ENCODE measurements around the gene ATXN10.

ATXN10 gene

DNA sequence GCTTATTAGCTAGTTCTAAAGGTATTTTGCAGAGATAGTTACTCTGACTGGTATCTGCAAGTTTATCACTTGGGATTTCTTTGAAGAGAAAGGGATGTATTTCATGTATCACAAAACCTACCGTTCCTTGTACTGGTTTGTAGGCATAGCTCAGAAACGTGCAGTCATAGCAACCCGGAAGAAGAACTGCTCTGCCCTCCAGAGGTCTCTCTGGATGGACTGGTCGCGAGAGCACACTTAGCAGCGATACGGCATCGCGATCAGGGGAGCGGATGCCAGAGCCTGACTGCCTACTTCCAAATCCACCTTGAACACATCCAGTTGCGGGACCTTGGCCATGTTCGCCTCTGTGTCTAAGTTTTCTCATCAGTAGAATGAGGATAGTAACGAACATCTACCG, 162.0 kb downstream of the ATXN10 start:
- DNase-seq, result no peak

DNA sequence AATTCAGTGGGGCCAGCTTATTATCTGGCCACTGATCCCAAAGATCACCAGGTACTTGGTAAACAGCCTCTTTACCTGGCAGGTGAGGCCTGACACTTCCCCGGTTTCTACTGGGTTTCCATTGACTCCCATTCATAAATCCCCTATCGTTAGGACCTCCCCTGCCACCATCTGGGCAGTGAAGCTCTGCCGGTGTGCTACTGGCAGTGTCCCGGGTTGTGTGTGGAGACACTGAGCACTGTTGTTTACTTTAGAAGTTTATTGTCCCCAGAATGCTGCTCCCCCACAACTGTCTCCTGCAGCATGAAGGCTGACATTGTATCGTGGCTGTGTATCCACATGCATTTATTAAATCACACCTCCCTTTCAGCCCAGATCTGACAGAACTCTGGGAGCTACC, 162.6 kb downstream of the ATXN10 start:
- DNase-seq, result no peak

DNA sequence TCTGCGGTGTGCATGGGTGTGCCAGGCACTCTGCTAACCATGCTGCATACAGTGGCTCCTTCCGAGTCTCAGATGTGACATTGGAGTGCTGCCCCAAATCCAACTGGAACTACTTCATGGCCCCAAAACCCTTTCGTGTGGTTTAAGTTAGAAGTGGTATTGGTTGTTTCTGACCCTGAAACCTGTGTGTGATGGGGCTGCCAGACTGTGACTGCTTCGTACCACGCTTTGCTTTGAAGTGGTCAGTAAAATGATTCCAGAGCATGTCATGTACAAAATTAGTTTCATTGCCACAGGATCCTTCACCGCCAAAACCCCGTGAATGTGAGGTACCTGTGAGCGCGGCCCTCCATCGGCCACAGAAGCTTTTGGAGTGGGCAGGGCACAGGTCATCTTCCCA, 163.2 kb downstream of the ATXN10 start:
- DNase-seq, result no peak

DNA sequence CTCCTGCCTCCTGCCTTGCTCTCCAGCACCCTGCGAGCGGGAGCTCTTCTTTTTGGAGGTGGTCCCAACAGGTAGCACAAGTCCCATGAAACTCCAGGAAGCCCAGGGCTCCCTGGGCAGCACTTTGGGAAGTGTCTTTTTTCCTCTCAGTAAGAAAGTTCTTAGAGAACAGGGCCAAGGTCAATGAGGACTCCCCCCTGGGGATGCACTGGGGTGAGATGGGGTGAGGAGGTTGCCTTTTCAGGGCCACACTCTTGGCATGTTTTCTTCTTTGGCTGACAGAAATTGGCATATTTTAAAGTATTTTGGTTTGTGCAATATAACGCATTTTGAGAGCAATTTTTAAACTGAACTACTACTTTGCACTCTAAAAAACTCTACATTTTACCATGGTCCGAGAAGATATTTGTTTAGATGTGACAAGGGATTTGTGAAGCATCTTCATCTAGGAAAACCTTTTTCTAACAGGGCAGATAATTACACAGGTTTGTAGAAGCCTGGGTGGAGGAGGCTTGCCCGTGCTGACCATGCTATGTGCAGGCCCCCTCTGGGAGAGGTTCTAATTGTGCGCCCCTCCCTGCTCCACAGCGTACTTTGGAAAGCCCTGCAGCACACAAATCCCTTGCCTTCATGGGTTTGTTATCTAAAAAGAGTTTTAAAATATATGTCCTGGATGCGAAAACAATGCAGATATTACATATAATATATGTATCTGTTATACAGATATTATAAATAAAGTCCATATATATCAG, 165.0 kb downstream of the ATXN10 start:
- DNase-seq, result no peak

DNA sequence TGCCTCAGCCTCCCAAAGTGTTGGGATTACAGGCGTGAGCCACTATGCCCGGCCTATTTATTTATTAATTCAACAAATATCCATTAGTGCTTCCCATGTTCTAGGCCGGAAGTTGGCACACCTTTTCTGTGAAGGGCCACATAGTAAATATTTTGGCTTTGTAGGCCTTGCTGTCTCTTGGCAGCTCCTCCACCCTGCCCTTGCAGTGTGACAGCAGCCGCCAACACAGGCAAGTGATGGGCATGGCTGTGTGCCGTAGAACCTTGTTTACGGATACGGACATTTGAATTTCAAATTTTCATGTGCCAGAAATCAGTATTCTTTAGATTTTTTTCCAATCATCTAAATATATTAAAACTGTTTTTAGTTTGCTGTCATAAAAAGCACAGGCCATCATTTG, 165.9 kb downstream of the ATXN10 start:
- DNase-seq, result no peak

DNA sequence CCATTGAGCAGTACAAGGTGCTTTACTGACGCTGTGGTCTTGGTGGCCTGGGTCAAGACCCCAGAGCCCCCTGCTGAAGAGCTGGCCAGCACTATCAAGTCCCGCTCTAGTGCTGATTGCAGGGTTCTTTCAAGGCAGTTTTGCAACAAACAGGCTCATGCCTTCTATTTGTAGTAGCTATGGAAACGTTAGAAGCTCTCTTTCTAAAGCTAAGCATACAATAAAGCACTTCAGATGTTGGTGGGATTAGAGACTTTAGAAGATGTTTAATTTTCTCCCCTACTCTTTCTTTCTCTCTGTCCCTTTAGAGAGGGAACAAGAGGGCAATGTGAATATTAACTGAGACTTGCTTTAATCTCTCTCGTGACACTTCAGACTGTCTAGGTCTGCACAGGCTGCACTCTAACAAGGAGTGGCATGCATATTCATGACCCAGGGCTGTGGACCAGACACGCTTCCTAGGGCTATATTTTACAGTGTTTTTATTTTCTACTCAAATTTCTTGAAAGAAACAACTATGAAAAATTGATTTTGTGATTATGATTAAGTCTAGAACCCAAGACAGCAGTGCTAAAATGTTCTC, 166.8 kb downstream of the ATXN10 start:
- DNase-seq, result no peak

DNA sequence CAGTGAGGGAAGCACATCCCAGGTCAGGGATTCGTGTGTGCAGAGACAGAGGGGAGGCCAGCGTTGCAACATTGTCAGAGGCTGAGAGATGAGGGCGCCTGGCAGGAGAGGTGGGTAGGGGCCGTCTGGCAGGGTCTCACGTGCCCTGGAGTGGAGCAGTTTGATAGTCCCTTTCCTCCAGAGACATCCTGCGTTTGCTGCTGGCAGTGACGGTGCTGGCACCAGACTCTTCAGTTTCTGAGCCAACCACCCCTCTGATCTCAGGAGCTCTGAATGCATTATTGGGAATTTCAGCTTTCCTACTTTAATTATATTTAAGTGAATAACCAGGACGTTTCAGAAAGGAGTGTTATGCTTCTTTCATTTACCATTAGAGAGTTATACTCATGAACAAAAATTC, 168.8 kb downstream of the ATXN10 start:
- no peak for DNase-seq

DNA sequence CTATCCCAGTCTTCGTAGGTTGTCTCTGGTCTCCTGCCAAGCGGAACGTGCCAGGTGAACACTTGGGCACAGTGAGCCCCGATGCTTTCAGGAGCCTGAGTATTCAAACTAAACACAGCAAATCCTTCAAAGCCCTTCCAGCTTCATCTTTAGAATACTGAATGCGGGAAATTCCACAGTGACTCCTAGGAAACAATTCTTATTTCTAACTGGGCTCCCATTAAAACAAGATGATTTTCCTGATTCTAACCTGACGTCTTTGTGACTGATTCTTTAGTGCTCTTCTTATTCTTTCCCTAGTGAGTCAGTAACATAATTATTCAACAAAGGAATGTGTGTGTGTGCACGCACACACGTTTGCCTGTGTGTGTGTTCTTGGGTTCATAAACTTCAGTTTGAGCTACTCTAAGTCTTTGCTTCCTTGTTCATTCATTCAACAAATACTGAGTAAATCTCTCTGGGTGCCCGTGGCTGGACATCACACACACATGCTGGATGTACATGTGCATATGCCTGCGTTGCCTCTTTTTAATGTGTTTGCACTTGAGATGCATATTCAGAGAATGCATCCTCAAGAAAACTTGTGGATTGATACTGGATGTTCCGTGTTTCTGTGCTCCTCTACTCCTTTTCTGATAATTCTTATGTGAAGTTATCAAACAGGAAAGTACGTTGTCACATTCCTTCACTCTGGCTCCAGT, 170.8 kb downstream of the ATXN10 start:
- no peak for DNase-seq

DNA sequence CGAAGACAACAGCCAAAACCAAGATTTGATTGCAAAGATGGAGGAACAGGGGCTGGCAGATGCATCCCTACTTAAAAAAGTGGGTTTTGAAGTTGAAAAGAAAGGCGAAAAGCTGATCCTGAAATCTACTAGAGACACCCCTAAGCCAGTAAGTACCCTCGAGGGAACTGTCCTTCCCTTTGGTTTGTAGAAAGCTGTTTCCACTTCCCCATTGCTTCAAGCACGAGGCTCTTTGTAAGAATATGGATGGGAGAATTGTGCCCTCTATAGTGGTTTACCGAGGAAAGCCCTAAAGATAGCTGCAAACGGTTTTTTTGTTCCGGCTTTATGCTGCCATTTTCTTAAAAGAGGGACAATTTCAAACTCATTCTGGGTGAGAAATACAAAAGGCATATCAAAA, 171.4 kb downstream of the ATXN10 start:
- DNase-seq, result no peak

DNA sequence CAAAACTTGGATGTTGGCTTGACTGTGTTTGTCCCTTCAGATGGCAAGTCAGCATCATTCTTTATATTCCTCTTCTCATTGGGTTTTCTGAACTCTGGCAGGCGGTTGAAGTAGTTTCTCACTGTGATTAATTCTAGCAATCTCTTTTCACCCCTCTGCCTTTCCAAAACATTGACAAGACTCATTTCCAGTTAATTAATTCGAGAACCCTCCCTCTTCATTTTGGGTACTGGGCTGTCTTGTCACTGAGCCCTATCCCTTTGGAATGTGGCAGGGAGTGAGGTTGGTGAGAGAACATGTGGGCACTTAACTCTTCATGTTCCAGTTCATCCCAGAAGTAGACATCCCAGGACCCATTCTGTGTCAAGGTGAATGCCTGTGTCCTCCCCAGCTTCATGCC, 172.4 kb downstream of the ATXN10 start:
- no peak for DNase-seq

DNA sequence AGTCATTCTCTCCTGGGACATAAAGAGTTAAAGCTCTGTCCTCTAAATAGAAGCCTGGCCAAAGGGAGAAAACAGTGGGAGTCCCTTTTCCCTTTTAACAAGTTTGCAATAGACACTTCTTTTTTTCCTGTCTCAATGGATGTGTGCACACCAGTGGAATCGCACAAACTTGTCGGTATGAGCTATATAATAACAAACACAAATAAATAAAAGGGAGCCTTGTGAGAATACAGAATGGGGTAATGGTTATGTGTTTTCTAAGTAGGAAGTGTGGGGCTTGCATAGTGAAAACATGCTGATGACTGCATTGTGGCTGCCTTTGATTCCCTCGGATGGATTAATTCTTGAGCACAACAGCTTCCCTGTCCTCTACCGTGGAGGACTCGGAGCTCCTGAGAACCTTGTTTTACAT, 173.4 kb downstream of the ATXN10 start:
- no peak for DNase-seq

DNA sequence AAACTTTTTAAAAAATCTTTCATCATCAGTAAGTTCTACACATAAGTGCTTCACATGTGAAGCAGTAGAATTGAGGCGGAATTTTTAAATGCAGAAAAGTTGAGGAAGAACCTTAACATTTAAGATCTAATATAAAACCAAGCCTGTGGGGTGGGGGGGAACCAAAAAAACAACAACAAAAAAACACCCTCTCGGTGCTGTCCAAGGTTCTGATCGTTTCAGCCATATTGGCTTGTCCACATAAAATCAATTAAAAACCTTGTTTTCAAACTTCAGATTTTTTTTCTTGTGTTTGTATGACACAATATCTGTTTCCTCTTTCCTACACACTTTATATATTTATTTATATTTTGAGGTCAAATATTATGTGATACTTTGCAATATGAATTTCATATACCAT, 175.3 kb downstream of the ATXN10 start:
- DNase-seq, result no peak

DNA sequence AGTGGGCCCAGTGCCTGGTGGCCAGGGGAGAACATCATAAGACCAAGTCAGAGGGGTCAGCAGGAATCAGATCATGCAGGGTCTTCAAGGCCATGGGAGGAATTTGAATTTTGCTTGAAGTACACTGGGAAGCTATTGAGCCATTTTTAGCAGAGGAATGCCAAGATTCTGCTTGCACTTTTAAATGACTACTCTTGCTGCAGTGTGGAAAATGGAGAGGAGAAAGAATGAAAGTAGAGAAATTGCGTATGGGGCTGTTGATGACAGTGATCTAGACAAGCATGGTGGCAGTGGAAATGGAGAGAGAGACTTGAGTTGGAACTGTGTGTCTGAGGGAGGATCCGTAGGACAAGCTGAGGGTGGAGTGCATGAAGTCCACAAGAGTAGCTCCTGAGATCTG, 177.3 kb downstream of the ATXN10 start:
- DNase-seq, result no peak

DNA sequence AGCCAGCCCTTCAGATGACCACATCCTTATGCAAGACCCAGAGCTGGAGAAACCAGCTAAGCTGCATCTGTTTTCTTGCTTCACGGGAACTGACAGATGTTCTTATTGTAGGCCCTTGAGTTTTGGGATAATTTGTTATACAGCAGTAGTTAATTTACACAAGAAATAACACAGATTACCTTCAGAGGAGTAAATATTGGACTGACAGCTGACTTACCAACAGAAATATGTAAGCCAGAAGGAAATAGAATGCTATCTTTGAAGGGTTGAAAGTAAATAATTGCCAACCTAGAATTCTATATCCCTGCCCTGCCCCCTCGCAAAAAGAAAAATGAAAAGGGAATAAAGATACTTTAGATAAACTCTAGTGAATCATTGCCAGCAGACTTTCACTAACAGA, 181.2 kb downstream of the ATXN10 start:
- DNase-seq, result no peak

DNA sequence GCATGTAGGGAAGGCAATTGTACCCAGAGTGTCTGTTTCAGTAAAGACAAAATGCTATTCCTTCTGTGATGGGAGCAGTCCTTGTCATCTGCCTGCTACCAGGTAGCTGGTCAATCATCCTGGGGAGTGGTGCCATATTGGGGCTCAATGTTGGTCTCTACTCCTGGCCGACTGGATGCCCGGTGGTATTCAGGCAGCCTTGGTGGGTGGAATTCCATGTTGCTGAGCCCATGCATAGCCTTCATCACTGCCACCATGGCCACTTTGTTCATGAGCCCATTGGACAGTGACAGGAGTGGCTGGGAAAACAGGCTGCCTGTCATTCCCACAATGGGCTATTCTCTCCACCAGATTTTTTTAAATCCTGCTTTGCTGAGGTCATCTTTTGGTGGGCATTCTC, 184.3 kb downstream of the ATXN10 start:
- DNase-seq, result no peak

DNA sequence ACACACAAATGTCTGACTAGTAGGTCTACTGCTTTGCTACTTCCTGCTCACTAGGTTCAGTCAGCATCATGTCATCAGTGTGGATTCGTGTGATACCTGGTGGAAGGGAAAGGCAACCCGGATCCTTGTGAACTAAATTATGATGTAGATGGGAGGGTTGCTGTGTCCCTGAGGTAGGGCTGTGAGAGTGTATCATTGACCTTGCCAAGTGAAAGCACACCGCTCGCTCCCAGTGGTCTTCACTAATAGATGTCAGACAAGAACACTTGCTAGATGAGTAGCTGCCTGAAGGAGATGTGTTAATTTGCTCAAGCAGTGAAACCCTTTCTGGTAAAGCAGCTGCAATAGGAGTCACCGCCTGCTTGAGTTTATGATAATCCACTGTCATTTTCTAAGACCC, 185.9 kb downstream of the ATXN10 start:
- no peak for DNase-seq

DNA sequence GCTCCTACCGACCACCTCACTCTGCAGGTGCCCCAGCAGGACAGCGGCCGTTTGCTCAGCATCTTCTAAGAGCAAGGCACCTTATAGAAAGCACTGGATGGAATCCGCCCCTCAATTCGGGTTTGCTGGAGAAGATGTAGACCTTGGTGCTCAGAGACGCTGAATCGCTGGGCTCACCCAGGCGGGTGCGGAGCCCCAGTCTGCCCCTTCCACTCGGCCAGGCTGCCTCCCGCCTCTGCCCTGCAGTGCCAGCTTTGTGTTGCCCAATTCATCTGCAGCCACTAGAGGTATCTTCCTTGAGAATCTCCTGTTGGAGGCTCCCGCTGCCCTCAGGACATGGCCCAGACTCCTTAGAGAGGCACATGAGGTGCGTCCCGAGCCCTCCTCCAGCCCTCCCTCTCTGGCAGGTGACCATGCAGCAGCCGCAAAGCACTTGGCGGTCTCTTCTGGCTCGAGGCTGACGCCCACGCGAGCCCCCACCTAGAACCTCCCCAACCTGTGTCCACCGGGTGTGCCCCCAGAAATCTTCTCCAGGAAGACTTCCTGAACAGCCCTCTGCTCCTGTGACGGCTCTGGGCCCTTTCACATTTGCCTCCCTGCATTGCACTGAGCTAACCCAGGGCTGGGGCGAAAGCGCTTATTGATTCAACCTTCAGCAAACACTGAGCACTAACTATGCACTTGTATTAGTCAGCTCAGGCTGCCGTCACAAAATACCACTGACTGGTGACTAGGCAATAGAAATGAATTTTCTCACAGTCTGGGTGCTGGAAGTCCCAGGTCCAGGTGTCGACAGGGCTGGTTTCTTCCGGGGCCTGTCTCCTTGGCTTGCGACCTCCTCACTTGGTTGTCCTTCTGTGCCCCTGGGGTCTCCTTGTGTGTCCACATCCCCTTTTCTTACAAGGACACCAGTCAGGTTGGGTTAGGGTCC, 187.9 kb downstream of the ATXN10 start:
- DNase-seq, result no peak

DNA sequence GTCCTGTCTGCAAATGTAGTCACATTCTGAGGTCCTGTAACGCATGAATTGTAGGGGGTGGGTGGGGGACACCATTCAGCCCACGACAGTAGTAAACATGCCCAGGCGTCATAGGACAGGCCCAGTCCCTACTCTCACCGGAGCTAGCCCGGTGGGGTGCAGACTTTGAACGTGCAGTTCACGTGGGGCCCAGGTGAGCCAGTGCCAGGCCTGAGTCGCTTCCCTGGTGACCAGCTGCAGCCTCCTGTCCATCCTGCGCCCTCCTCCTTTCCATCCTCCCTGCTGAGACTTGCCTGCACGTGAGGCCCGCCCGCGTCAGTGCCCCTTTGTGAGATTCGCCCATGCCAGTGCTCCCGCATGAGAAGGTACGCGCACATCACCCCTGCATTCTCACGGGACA, 188.6 kb downstream of the ATXN10 start:
- no peak for DNase-seq

DNA sequence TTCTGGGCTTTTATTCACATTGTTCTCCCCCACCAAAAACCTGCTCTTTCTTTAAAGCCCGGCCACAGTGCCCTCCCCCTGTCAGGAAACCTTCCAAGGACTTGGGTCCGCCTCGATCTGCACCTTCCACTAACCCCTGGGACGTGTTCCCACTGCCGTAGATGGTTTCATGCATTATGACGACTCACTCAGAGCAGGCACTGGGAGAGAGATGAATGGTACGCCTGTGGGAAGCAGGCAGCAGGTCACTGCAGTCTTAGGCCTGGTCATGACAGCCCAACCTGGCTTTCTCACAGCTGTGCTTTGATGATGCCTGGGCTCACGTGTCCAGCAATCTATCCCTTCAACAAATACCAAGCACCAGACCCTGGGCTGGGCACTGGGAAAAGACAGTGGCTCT, 189.6 kb downstream of the ATXN10 start:
- DNase-seq, result no peak

DNA sequence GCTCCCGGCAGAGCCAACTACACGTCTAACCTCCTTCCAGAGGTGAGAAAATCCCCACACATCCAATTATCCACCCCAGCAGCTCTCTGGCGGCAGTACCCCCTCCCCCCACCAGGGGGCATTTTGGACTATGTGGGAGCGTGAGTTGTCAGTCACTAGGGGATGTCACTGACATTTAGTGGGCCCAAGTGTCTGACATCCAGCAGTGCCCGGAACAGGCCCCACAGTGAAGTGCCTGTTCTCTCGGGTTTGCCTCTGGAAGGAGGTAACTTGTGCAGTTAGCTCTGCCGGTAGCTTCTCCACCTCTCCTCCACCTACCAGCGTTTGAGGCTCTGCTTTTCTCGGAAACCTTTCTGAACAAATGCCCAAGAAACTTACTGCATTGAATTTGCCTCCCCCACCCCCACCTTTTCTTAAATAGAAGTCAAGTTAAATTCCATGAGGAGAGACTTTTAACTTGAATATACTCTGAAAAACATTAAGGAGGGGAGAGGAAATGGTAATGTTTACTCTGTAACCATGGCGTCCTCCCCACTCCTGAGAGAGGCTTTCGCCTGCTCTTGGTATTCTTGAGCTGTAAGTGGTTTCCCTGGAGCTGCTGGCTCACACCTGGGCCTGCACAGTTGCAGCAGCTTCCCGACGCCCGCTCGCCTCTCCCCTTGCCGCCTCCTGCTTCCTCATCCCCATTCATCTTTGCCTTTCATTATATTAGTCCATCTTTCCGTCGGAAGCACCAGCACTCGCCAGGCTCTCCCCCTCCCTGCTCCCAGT, 192.5 kb downstream of the ATXN10 start:
- peak; percentile 21 to 49 for DNase-seq

DNA sequence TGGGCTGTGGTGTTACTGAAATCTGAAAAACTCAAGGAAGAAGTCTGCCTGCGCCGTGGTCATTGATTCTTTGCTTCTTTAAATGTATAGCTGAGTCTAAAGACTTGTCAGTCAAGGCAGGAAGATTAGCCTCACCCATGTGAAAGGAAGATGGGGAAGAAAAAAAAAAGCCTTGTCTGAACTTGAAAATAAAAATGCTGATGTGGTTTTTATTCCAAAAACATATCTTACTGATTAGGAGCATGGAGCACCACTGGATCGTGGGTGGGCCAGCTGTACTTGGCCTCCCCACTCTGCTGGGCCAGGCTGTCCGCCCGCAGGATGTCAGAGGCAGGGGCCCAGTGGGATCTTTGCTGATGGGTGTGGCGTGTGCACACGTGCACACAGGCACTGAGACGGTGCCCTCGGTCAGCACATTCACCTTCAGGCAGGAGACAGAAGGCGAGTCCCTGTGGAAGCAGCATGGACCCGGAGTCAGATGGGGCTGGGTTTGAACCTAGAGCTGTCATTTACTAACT, 193.4 kb downstream of the ATXN10 start:
- DNase-seq, result no peak

DNA sequence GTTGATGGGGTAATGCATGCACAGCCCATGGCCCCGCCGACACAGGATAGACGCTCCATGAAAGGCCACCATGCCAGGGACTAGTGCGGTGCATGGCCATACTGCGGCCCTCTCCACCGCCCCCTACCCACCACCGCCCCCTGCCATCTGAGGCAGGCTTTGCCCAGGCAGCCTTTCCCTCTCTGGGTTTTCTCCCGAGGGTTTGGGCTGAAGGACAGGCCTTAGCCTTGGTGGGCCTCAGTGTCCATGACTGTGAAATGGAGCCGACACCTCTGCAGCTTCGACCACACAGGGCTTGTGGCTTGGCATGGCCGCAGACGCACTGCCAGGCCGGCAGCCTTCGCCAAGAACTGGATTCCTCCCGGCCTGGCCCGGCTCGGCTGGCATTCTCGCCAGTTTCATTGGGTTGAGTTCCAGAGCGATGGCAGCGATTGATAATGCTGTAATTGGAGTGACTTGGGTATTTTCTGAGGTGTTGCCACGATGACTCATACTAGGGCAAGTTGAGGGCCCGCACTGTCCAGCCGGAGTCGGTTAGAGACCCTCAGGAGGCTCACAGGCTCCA, 194.0 kb downstream of the ATXN10 start:
- no peak for DNase-seq

Data from NCI-H446 (cell line).